ENCODE data around the gene CUX1.

- no peak for TF ChIP-seq SMAD1 (CRISPR knock-in tag; IDR thresholded peaks at IDR 0.05; ENCODE audit: borderline replicate concordance, low read depth)
- TF ChIP-seq RAD21 (CRISPR knock-in tag; IDR thresholded peaks at IDR 0.05), result no peak
- TF ChIP-seq TP53 (CRISPR knock-in tag; conservative IDR thresholded peaks at IDR 0.05), result no peak
These were observed 213.3 kb downstream of the CUX1 start for GRCh38 chr7:102030696-102031095.
